ENCODE measurements around the gene USP30. TPM values are rescaled to one million over a fixed set of nuclear protein-coding genes. Genes with fewer than 3 reads are reported as not detected.
A peak's percentile ranks its signal among the peaks of the same experiment; 100 is the strongest.
"Not testable (repeated sequence)": the region's sequence is repeated elsewhere in the genome, so short reads cannot be mapped to it uniquely, and the experiment has no call there.

USP30 gene
- total RNA-seq, 4 donors from 2014 or later: 6.4 to 21.2 (median 13.3) TPM

DNA sequence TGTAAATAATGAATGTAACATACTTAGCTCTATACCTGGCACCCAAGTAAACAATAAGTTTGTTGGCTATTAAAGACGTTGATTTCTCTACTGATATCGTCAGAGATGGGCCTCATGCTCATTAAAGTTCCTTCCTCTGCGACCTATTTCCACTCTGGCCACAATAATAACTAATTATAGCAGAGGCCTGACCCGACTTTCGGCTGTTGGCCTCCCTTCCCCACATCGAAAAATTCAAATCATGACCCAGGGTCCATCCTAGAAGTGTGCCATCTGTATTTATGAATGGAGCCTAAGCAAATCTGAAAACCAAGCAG is 321 bp upstream of the USP30 start:
- intact Hi-C loops (cut with DNase I; ENCODE audit: low total_unique reads): loop anchor here (1.0 to 5.0 kb wide), 2 partner anchors 41 to 490 kb away; partner anchors contain the start of genes ALKBH2, ISCU and SART3
- H3K9me3 ChIP-seq: no peaks in the 10 kb centered on the region
- DNase-seq (no peak), ATAC-seq (peak; percentile 46 to 54)
- peaks cover 0 to 6% of the 10 kb centered on the region in 2 donors for H3K36me3 ChIP-seq
- H3K4me1 ChIP-seq: peaks cover 13 to 21% of the 10 kb centered on the region in 2 donors
- H3K4me3 ChIP-seq: peak overlapping the region; percentile 90 to 92 (median 91)
- in situ Hi-C loops (cut with MboI; ENCODE audit: low sequenced_read_pairs in 4 of 4): no loop called here
- H3K27ac ChIP-seq: peak overlapping the region; percentile 86 to 94 (median 90)
- no peak for TF ChIP-seq POLR2A (IDR thresholded peaks at IDR 0.05)
- TF ChIP-seq, protein P1, sequence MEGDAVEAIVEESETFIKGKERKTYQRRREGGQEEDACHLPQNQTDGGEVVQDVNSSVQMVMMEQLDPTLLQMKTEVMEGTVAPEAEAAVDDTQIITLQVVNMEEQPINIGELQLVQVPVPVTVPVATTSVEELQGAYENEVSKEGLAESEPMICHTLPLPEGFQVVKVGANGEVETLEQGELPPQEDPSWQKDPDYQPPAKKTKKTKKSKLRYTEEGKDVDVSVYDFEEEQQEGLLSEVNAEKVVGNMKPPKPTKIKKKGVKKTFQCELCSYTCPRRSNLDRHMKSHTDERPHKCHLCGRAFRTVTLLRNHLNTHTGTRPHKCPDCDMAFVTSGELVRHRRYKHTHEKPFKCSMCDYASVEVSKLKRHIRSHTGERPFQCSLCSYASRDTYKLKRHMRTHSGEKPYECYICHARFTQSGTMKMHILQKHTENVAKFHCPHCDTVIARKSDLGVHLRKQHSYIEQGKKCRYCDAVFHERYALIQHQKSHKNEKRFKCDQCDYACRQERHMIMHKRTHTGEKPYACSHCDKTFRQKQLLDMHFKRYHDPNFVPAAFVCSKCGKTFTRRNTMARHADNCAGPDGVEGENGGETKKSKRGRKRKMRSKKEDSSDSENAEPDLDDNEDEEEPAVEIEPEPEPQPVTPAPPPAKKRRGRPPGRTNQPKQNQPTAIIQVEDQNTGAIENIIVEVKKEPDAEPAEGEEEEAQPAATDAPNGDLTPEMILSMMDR (IDR thresholded peaks at IDR 0.05 in 4 of 5, conservative IDR thresholded peaks at IDR 0.05 in 1 of 5): no peak
- H3K27me3 ChIP-seq: no peaks in the 10 kb centered on the region

DNA sequence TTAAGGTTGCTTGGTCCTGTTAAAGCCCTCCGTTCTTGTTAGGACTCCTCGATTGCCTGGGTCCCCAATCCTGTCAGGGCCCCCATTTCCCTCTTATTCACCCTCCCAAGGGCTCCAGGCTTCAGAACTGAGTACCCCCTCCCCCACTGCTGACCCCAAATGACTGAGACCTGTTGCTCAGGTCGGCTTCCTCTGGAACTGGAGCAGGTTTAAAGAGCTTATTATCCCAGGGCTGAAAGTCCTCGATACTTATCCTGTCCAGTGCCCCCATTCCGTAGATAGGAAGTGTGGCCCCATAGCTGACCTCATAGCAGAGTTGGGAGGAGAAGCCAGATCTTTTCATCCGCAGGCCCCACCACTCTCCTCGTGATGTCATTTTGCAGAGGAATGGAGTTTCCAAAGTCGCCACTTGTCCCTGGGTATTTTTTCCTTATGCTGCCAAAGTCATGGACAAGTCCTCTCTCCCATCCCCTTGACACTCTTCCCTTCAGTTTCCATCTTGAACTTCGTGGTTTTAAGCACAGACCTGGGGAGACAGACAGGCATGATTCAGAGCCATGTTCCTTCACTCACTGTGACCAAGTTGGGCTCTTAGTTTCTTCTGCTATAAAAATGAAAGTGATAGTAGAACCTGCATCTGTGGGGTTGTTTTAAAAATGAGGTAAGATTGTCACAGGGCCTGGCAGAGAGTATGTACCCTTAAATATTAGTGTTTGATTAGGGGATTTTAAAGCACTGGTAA is 1.2 kb downstream of the USP30 start:
- Histone ChIP-seq H3K27ac (peak overlapping the region; percentile 86 to 94 (median 90)), H3K9me3 (no peaks in the 10 kb centered on the region), H3K4me3 (peak overlapping the region; percentile 90 to 92 (median 91)), H3K36me3 (peaks cover 0 to 15% of the 10 kb centered on the region in 2 donors), H3K27me3 (no peaks in the 10 kb centered on the region), H3K4me1 (peaks cover 13 to 21% of the 10 kb centered on the region in 2 donors)
- ATAC-seq: no peak
- DNase-seq: no peak
- TF ChIP-seq POLR2A (IDR thresholded peaks at IDR 0.05): no peak
- TF ChIP-seq, protein P1 (IDR thresholded peaks at IDR 0.05 in 4 of 5, conservative IDR thresholded peaks at IDR 0.05 in 1 of 5): no peak
- intact Hi-C loops (cut with DNase I; ENCODE audit: low total_unique reads): loop anchor here (5.0 kb wide), 1 partner anchor 491 kb away; the partner anchor contains the start of genes ISCU and SART3
- in situ Hi-C loops (cut with MboI; ENCODE audit: low sequenced_read_pairs in 4 of 4): no loop called here

DNA sequence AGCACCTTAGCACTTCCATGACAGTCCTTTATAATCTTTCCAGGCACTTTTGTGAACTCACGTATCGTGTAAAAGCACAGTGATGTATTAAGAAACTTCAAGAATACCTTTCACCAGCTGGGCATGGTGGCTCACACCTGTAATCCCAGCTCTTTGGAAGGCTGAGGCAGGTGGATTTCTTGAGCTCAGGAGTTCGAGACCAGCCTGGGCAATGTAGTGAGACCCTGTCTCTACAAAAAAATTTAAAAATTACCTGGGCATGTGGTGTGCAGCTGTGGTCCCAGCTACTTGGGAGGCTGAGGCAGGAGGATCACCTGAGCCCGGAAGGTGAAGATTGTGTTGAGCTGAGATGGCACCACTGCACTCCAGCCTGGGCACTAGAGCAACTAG is 1.7 kb downstream of the USP30 start:
- H3K9me3 ChIP-seq; ATAC-seq; in situ Hi-C loops (cut with MboI; ENCODE audit: low sequenced_read_pairs in 4 of 4); H3K27me3 ChIP-seq; DNase-seq: not testable (repeated sequence)
- peaks cover 13 to 21% of the 10 kb centered on the region in 2 donors for H3K4me1 ChIP-seq
- peak overlapping the region in 3 of 4 donors; percentile 86 to 94 (median 88) for H3K27ac ChIP-seq
- H3K36me3 ChIP-seq: peaks cover 0 to 16% of the 10 kb centered on the region in 2 donors
- intact Hi-C loops (cut with DNase I; ENCODE audit: low total_unique reads): loop anchor here (5.0 kb wide), 1 partner anchor 492 kb away; the partner anchor contains the start of genes ISCU and SART3
- peak overlapping the region in 1 of 4 donors; percentile 92 for H3K4me3 ChIP-seq

DNA sequence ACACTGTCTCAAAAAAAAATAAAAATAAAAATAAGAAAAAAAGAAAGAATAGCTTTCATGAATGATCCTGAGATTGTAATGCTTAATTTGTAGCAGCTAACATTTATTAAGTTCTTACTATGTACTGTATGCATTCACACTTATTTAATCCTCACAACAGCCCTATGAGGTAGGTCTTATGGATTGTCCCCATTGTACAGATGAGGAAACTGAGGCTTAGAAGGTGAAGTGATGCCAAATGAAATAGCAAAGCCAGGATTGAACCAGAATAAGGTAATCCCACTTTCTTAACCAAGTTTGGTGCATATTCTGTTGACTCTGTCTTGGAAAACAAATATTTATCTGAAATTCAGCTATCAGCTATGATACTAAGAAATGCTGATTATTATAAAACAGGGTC is 2.1 kb downstream of the USP30 start:
- no peaks in the 10 kb centered on the region for H3K9me3 ChIP-seq
- no peak overlapping the region for H3K4me3 ChIP-seq
- intact Hi-C loops (cut with DNase I; ENCODE audit: low total_unique reads) (loop anchor here (5.0 kb wide), 1 partner anchor 492 kb away; the partner anchor contains the start of genes ISCU and SART3), in situ Hi-C loops (cut with MboI; ENCODE audit: low sequenced_read_pairs in 4 of 4) (no loop called here)
- TF ChIP-seq, protein P1 (IDR thresholded peaks at IDR 0.05 in 4 of 5, conservative IDR thresholded peaks at IDR 0.05 in 1 of 5): no peak
- no peak for TF ChIP-seq POLR2A (IDR thresholded peaks at IDR 0.05)
- H3K4me1 ChIP-seq: peaks cover 13 to 21% of the 10 kb centered on the region in 2 donors
- no peak for DNase-seq
- ATAC-seq: no peak
- no peaks in the 10 kb centered on the region for H3K27me3 ChIP-seq
- H3K36me3 ChIP-seq: peaks cover 0 to 20% of the 10 kb centered on the region in 2 donors
- H3K27ac ChIP-seq: no peak overlapping the region

DNA sequence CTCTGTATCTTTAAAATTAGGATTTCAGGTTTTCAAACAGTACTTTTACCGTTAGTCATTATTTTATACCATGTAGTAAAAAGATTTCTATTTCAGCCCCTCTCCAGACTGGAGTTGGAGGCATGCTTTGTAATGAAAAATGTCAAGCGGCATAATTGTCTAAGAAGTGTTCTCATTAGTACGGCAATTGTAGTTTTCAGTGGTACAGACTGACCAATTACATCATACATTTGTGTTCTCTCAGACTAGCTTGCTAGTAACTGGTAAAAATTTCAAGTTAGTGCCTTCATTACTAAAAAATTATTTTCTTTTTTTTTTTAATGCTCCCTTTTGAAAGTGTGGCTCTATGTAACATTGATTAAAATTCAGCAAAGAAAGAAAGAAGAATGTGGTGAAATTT is 4.5 kb downstream of the USP30 start:
- TF ChIP-seq, protein P1 (IDR thresholded peaks at IDR 0.05 in 4 of 5, conservative IDR thresholded peaks at IDR 0.05 in 1 of 5): no peak
- no peak for TF ChIP-seq POLR2A (IDR thresholded peaks at IDR 0.05)
- DNase-seq: no peak
- Histone ChIP-seq H3K4me3 (no peak overlapping the region), H3K36me3 (peaks cover 0 to 24% of the 10 kb centered on the region in 2 donors), H3K9me3 (no peaks in the 10 kb centered on the region), H3K27ac (no peak overlapping the region), H3K4me1 (peaks cover 13 to 19% of the 10 kb centered on the region in 2 donors), H3K27me3 (no peaks in the 10 kb centered on the region)
- no peak for ATAC-seq
- intact Hi-C loops (cut with DNase I; ENCODE audit: low total_unique reads): no loop called here
- in situ Hi-C loops (cut with MboI; ENCODE audit: low sequenced_read_pairs in 4 of 4): no loop called here
